Endothelial cell of hepatic sinusoid (primary cell): Measurements from ENCODE around the gene PCDH15.

Experiments used
- in situ Hi-C: cut with HindIII; loops from 2 replicates; pipeline ENCODE4 v1.10.0; 2017; ENCODE audit warnings: low sequenced_read_pairs

Gene PCDH15

GRCh38 chr10:54708591-54708990 lies 92.4 kb downstream of the PCDH15 start:
- in situ Hi-C loops, result no loop called here

- in situ Hi-C loops, result no loop called here
Observed at GRCh38 chr10:54708021-54708420, 93.0 kb downstream of the PCDH15 start.

- in situ Hi-C loops, result no loop called here
Observed at GRCh38 chr10:54702583-54703485, 98.2 kb downstream of the PCDH15 start.

- in situ Hi-C loops, result no loop called here
Observed at GRCh38 chr10:54691331-54691730, 109.7 kb downstream of the PCDH15 start.

GRCh38 chr10:54682554-54682953 lies 118.5 kb downstream of the PCDH15 start:
- in situ Hi-C loops, result no loop called here

GRCh38 chr10:54681136-54681535 lies 119.9 kb downstream of the PCDH15 start:
- in situ Hi-C loops, result no loop called here

- in situ Hi-C loops, result no loop called here
Observed at GRCh38 chr10:54667136-54667535, 133.9 kb downstream of the PCDH15 start.

- in situ Hi-C loops, result no loop called here
Observed at GRCh38 chr10:54666192-54666591, 134.8 kb downstream of the PCDH15 start.

- in situ Hi-C loops, result no loop called here
Observed at GRCh38 chr10:54665095-54665494, 135.9 kb downstream of the PCDH15 start.

- in situ Hi-C loops, result no loop called here
Observed at GRCh38 chr10:54660397-54660796, 140.6 kb downstream of the PCDH15 start.

GRCh38 chr10:54656643-54657042 lies 144.4 kb downstream of the PCDH15 start:
- in situ Hi-C loops, result no loop called here

GRCh38 chr10:54653518-54653917 lies 147.5 kb downstream of the PCDH15 start:
- in situ Hi-C loops, result no loop called here

- in situ Hi-C loops, result no loop called here
Observed at GRCh38 chr10:54650547-54650946, 150.5 kb downstream of the PCDH15 start.

- in situ Hi-C loops, result no loop called here
Observed at GRCh38 chr10:54622017-54622416, 179.0 kb downstream of the PCDH15 start.

GRCh38 chr10:54620352-54620751 lies 180.7 kb downstream of the PCDH15 start:
- in situ Hi-C loops, result no loop called here

GRCh38 chr10:54614072-54614471 lies 187.0 kb downstream of the PCDH15 start:
- in situ Hi-C loops, result no loop called here

- in situ Hi-C loops, result no loop called here
Observed at GRCh38 chr10:54613162-54613561, 187.9 kb downstream of the PCDH15 start.

- in situ Hi-C loops, result no loop called here
Observed at GRCh38 chr10:54609423-54609822, 191.6 kb downstream of the PCDH15 start.

- in situ Hi-C loops, result no loop called here
Observed at GRCh38 chr10:54607983-54608382, 193.0 kb downstream of the PCDH15 start.

GRCh38 chr10:54594289-54594688 lies 206.7 kb downstream of the PCDH15 start:
- in situ Hi-C loops, result no loop called here

- in situ Hi-C loops, result no loop called here
Observed at GRCh38 chr10:54587971-54588370, 213.1 kb downstream of the PCDH15 start.

GRCh38 chr10:54585572-54585971 lies 215.5 kb downstream of the PCDH15 start:
- in situ Hi-C loops, result no loop called here

- in situ Hi-C loops, result no loop called here
Observed at GRCh38 chr10:54577682-54578081, 223.3 kb downstream of the PCDH15 start.
